HG02840 (cell line): Measurements from ENCODE around the gene MYO9A.
"Not testable (repeated sequence)": the region's sequence is repeated elsewhere in the genome, so short reads cannot be mapped to it uniquely, and the experiment has no call there.

Experiments used
- ATAC-seq: cut with Tn5 transposase; IDR thresholded peaks from one replicate; pipeline ENCODE4 v1.9.1; 2021; ENCODE audit warnings: mild to moderate bottlenecking, moderate library complexity, moderate number of reproducible peaks; ENCODE audit not compliant: unreplicated experiment, low FRiP score

Gene MYO9A

DNA sequence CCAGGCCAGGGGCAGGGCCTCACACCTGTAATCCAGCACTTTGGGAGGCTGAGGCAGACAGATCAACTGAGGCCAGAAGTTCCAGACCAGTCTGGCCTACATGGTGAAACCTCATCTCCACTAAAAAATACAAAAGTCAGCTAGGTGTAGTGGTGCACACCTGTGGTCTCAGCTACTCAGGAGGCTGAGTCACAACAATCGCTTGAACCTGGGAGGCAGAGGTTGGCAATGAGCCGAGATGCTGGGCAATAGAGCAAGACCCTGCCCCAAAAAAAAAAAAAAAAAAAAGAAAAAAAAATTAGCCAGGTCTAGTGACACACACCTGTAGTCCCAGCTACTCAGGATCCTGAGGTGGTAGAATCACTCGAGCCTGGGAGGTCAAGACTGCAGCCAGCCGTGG, 18.8 kb downstream of the MYO9A start:
- ATAC-seq = no peak

DNA sequence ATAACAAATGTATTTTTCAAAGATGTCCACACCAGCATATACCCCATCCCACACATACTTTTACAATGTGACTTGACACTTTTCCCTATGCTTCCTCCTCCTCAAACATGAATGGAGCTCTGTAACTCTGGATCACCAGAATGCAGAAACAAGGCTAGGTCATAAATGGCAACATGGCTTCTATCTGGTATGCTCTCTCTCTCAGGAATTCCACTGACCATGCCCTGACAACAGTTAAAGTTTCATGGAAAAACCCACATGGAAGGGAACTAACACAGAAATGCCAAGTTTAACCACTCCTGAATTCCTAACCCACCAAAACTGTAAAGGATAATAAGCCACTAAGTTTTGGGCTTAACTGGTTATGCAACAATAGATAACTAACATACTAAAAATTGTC, 19.9 kb downstream of the MYO9A start:
- no peak for ATAC-seq

DNA sequence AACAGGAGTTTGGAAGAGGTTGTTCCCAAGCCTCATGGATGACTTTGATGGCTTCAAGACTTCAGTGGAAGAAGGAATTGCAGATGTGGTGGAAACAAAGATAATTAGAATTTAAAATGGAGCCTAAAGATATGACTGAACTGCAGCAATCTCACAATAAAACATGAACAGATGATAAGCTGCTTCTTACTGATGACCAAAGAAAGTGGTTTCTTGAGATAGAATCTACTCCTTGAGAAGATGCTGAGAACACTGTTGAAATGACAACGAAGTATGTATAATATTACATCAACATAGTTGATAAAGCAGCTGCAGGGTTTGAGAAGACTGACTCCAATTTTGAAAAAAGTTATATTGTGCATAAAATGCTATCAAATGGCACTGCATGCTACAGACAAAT, 21.2 kb downstream of the MYO9A start:
- ATAC-seq = no peak

DNA sequence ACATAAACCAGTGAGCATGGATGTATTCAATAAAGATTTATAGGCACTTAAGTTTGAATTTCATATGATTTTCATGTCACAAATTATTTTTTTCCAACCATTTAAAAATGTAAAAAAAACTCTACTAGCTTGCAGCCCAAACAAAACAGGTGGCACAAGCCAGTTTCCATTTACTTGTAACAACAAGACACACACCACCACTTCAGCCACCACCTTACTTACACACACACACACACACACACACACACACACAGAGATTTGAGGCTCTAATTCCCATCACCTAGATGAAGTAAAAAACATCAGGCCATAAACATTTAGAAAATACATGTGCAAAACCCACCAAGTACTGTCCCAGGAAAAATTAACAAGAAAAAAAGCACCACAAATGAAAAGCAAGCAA, 25.3 kb downstream of the MYO9A start:
- no peak for ATAC-seq

DNA sequence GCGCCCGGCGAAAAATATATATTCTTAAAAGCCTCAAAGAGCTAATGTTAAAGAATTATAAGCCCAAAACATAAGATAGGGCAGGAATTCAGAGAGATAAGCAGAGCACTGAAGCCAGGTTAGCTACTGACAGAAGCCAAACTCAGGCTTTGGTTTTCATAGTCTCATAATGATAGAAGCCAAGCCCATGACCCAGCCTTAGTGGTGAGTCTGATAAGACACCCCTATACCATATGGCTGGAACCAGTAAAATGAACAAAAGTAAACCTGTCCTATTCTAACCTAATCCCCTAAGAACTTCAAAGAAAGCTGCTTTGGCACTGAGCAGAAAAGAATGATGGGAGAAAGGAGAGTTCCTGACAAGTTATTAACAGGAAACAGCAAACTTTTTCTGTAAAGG, 25.9 kb downstream of the MYO9A start:
- ATAC-seq = no peak

DNA sequence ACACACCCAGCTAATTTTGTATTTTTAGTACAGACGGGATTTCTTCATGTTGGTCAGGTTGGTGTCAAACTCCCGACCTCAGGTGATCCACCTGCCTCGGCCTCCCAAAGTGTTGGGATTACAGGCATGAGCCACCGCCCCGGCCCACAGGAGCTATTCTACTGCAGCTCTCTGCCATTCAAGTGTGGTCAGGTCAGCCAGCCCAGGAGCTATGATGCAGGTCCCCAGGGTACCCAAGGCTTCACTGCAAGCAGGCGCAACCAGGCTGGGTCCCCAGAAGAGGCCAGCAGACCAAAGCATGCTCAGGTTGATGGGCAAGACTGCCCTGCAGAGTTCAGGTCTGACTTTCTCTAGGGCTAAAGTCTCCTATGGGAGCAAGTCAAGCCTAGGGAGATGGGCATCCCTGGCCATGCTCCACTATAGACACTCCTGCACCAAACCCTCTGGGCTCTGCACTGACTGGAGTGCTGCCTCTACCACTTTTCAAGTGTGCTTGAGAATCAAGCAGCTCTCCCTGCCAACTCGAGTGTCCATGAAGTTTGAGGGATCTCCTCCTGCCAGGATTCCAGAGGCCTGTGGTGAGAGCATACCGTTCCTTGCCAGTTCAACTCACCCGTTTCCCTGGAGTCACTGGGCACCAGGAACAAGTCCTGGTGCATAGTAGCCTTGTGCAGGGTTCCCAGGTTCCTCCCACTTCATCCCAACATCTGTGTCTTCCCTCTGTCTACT, 30.9 kb downstream of the MYO9A start:
- no peak for ATAC-seq

DNA sequence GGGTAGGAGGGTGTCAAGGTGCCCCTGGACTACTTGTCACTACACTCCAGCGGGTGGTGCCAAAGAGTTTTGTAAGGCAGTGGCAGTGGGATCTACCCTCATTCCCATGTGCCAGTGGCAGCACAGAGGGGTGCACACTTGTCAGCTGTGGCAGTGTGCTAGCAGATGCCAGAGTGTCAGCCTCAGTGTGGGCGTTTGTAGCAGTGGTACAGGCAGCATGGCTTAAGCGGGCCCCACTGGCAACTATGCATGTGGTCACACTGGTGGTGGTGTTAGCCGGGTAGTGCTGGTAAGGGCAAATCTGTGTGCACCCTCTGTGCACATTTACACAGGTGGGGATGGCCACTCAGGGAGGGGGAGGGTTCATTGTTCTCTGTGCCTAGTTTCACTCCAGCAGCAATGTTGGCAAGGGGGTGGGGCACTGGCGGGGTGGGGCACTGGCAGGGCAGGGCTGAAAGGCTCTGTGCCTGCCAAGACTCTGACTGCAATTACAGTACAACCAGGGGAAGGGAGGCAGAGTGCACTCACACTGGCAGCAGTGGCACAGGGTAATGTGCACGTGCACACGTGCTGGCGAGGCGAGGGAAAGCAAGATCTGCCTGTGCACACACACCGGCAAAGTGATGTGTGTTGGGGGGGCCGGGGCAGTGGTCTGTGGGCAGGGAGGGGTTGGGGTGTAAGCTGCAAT, 31.8 kb downstream of the MYO9A start:
- no peak for ATAC-seq

DNA sequence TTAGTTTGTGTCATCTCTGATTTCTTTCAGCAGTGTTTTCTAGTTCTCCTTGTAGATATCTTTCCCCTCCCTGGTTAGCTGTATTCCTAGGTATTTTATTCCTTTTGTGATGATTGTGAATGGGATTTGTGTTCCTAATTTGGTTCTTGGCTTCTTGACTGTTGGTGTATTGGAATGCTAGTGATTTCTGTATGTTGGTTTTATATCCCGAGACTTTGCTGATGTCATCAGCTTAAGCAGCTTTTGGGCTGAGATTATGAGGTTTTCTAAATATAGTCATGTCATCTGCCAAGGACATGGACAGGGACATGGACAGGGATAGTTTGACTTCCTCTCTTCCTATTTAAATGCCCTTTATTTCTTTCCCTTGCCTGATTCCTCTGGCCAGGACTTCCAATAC, 35.8 kb downstream of the MYO9A start:
- no peak for ATAC-seq

DNA sequence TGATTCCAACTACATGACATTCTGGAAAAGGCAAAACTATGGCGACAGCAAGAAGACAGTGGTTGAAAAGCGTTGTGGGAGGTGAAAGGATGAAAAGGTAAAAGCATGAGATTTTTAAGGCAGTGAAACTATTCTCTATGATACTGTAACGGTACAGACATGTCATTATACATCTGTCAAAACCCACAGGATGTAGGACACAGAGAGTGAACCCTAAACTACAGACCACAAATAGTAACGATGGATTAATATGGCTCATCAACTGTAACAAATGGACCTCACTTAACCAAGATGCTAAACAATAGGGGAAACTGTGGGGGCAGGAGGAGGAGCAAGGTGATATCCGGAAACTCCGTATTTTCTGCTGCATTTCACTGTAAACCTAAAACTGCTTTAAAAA, 39.1 kb downstream of the MYO9A start:
- ATAC-seq = peak; percentile 64

DNA sequence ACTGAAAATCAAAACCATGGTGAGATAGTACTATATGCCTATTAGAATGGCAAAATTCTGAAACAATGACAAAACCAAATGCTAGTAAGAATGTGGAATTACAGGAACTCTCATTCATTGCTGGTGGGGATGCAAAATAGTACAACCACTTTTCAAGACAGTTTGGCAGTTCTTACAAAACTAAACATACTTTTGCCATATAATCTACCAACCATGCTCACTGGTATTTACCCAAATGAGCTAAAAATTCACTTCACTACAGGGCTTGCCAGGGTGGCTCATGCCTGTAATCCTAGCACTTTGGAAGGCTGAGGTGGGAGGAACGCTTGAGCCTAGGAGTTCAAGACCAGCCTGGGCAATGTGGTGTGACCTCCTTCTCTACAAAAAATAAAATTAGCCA, 40.0 kb downstream of the MYO9A start:
- ATAC-seq = no peak

DNA sequence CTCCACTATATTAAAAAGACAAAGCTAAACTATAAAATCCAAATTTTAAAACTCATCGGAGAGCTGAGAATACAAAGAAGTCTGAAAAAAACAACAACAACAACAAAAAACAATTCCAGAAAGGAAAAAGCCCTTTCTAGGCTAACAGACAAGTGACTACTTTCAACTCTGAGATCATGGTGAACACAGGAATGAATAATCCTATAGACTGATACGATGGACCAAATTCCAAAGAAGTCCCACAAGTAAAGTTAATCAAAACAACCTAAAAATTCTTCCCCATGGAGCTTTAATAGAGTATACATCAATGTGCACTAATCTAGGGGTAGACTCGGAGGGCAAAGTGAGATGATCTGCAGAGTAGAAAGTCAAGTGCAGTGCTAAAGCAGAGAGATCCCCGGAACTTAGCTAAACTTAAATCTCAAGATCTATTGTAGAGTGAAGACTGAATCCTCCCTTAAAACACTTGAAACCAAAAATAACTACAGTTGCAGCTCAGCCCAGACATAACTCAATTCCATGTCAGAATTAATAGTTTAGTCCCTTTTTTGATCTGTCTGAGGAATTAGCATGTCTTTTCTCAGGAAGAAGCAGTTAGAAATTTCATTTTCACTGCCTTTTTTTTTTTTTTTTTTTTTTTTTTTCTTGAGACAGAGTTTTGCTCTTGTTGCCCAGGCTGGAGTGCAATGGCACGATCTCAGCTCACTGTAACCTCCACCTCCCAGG, 43.5 kb downstream of the MYO9A start:
- no peak for ATAC-seq

DNA sequence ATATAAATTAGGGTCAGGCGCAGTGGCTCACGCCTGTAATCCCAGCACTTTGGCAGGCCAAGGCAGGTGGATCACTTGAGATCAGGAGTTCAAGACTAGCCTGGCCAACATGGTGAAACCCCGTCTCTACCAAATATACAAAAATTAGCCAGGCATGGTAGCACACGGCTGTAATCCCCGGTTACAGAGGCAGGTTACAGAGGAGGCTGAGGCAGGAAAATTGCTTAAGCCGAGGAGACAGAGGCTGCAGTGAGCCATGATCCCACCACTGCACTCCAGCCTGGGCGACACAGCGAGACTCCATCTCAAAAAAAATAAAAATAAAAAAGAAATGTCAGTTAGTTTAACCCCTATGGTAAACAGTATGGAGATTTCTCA, 46.5 kb downstream of the MYO9A start:
- not testable (repeated sequence) for ATAC-seq

DNA sequence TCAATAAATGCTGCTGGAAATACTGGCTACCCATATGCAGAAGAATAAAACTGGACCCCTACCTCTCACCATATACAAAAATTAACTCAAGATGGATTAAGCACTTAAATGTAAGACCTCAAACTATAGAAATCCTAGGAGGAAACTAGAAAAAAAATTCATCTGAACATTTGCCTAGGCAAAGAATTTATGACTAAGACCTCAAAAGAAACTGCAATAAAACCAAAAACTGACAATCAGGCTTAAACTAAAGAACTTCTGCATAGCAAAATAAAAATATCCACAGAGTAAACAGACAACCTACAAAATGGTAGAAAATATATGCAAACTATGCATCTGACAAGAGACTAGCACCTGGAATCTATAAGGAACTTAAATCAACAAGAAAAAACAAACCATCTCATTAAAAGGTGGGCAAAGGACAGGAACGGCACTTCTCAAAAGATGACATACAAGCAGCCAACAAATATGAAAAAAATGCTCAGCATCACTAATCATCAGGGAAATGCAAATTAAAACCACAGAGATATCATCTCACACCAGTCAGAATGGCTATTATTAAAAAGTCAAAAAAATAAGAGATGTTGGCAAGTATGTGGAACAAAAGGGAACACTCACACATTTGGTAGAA, 47.0 kb downstream of the MYO9A start:
- ATAC-seq = no peak

DNA sequence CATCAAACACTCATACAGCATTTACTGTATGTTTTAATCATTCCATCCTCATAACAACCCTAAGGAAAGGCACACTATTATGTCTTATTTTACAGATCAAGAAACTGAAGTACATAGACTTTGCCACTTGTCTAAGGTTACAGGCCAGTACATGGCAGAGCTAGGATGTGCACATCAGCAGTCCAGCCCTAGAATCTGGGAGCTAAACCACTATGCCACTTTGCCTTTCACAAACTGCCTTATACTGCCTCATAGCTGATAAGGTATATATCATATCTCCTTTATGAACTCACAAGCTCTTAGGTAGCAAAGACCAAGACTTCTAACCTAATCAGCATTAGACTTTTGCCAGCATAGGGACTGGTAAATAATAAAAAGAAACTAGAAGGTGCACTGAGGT, 49.1 kb downstream of the MYO9A start:
- no peak for ATAC-seq

DNA sequence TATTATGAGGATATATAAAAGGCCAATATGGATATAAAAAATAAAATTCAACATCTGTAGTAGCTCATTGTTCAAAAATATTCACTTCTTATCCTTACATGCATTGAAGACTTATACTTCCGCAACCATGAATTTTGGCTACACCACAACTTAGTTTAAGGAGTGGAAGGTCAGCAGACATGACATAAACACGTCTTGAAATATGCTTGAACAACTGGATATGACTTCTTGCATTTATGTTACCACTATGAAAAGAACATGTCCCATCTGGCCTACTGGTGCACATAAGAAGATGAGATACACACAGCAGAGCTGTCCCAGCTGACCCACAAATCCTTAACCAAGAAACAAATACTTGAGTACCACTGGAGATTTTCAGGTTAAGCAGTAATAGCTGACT, 52.1 kb downstream of the MYO9A start:
- no peak for ATAC-seq

DNA sequence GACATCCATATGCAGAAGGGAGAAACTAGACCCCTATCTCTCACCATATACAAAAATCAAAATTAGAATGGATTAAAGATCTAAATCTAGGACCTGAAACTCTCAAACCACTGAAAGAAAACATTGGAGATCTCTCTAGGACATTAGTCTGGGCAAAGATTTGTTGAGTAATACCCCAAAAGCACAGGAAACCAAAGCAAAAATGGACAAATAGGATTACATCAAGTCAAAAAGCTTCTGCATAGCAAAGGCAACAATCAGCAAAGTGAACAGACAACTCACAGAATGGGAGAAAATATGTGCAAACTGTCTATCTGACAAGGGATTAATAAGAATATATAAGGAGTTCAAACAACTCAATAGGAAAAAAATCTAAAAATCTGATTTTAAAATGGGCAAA, 54.8 kb downstream of the MYO9A start:
- no peak for ATAC-seq

DNA sequence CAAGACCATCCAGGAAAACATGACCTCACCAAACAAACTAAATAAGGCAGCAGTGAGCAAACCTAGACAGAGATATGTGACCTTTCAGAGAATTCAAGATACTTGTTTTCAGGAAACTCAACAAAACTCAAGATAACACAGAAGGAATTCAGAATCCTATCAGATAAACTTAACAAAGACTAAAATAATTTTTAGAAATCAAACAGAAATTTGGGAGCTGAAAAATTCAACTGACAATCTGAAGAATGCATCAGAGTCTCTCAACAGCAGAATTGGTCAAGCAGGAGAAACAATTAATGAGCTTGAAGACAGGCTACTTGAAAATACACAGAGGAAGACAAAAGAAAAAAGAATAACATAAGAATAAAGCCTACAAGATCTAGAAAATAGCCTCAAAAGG, 55.6 kb downstream of the MYO9A start:
- ATAC-seq = no peak

DNA sequence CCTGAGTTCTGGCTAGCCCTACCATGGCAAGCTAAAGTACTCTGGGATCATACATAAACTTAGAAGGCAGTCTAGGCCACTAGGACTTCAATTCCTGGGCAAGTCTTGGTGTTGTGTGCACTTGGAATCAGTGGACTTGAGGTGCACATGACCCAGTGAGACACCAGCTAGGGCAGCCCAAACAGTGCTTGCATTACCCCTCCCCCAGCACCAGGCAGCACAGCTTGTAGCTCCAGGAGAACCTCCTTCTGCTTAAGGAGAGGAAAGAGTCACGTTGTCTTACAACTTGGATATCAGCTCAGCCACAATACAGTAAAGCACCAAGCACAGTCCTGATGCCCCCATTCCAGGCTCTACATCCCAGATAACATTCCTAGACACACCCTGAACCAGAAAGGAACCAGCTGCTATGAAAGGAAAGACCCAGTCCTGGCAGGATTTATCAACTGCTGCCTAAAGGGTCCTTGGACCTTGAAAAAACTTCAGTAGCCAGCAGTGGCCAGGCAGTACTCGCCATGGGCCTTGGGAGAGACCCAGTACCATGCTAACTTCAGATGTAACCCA, 57.2 kb downstream of the MYO9A start:
- ATAC-seq = no peak

DNA sequence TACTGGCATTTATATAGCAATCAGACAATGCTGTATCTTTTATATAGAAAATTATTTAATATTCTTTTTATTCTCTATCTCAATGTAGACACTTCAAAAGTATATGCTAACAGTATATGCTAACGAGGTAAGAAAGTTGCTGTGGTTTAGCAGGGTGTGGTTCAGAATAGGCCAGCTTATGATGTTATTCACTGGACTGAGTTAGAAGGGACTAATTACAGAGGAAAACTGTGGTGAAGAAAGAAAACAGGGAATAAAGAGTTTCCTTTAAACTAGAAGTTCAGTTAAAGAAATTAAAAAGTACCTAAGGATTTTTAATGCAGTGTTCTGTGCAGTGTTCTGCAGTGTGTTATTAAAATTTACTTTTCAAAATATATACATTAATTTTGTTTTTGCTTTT, 59.4 kb downstream of the MYO9A start:
- ATAC-seq = no peak

DNA sequence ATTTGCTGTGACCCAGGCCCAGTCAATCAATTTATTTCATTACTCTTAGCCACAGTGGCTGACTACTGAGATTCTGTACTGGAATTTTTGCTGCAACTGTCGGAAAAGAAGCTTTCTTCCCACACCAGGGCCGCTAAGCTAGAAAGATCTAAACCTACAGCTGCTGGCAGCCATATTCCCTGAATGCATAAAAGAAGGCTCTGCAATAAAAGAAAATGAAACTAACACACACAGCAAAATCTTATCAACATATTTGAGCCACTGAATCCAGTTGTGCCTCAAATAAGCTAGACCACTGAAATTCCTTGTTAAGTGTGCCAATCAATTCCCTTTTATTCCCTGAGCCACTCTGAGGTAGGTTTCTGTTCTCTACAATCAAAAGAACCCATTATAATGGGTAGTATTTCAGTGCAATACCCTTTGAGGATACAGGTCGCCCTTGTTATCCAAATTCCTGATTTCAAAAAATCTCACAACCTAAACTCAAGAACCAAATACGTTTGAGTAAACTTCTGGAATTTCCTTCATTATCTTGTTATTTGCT, 60.3 kb downstream of the MYO9A start:
- ATAC-seq = no peak

DNA sequence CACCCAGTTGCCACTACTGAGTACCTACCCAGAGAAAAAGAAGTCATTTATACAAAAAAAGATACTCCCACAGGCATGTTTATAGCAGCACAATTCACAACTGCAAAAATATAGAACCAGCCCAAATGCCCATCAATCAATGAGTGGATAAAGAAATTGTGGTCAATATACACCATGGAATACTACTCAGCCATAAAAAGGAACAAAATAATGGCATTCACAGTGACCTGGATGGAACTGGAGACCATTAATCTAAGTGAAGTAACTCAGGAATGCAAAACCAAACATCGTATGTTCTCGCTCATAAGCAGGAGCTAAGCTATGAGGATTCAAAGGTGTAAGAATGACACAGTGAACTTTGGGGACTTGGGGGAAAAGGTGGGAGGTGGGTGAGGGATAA, 61.7 kb downstream of the MYO9A start:
- ATAC-seq = not testable (repeated sequence)
